GM19324 (cell line): ENCODE data around the gene B4GALT1.
"Not testable (repeated sequence)": the region's sequence is repeated elsewhere in the genome, so short reads cannot be mapped to it uniquely, and the experiment has no call there.

Source experiments
- ATAC-seq: cut with Tn5 transposase; IDR thresholded peaks from one replicate; pipeline ENCODE4 v1.9.1; 2021; ENCODE audit warnings: mild to moderate bottlenecking, moderate library complexity; ENCODE audit not compliant: unreplicated experiment, low FRiP score

Gene B4GALT1

DNA sequence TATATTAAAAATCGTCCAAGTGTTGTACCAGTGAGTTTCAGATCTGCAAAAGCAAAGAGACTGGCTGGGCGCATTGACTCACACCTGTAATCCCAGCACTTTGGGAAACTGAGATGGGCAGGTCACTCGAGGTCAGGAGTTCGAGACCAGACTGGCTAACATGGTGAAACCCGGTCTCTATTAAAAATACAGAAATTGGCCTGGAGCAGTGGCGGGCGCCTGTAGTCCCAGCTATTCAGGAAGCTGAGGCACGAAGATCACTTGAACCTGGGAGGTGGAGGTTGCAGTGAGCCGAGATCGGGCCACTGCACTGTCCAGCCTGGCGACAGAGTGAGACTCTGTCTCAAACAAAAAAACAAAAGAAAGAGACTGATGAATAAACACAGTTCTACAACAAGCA, 18.3 kb upstream of the B4GALT1 start:
- ATAC-seq: no peak

GRCh38 chr9:33184963-33185362, 17.8 kb upstream of the B4GALT1 start:
- no peak for ATAC-seq

DNA sequence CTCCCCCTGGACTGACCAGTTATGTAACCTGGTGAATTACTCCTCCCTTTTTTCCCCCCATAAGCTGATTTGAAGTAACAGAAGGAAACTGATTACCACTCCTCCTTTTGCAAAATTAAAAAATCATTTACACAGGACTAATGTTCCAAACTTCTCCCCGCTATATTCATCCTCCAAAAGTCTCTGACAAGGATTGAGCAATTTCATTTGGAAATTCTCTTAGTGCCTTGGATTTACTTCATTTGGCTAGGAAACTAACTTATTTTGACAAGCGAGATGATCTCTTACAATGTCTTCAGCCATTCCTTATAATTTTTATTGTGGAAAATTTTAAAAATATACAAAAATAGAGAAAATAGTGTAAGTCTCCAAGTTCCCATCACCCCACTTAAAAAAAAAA, 15.4 kb upstream of the B4GALT1 start:
- no peak for ATAC-seq

DNA sequence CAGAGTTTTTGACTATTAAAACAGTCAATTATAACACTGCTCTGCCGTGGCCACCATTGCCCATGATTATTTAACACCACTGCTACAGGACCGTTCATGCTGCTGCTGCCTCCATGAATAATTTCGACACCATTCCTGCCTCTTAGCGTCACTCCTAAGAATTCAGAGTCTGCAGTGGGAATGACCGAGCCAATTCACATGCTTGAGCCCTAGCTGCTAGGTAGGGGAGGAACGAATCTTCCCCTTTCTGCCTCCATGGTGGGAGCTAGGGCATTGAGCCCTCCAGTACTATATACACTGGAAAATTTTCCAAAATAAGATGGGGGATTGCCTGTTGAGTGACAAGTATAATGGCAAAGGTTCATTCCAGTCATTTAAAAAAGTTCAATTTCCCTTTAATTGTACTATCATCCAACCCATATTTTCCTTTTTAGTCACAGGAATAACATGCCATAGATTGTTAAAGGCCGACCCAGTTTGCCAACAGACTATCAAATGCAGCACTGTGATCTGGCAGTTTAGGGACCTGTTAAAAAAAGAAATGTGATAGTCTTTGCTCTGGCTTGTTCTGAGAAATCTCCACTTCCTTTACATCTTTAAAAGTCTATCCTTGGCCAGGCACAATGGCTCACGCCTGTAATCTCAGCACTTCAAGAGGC, 13.5 kb upstream of the B4GALT1 start:
- no peak for ATAC-seq

GRCh38 chr9:33178972-33179697, 12.0 kb upstream of the B4GALT1 start:
- ATAC-seq: no peak

DNA sequence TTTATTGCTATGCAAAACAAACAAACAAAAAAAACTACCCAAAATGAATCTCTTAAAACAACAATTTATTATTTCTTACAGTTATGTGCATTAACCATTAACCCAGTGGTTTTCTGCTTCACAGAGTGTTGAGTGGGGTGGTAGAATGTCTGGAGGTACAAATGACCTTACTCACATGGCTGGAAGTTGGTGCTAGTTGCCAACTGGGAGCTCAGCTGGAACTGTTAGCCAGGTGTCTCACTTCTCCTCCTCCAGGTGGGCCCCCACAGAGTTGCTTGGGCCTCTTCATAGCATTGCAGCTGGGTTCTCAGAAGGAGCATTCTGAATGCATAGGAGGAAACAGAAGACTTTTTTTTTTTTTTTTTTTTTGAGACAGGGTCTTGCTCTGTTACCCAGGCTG, 10.5 kb upstream of the B4GALT1 start:
- ATAC-seq: peak; percentile 72

GRCh38 chr9:33177086-33177485, 9.9 kb upstream of the B4GALT1 start:
- no peak for ATAC-seq

DNA sequence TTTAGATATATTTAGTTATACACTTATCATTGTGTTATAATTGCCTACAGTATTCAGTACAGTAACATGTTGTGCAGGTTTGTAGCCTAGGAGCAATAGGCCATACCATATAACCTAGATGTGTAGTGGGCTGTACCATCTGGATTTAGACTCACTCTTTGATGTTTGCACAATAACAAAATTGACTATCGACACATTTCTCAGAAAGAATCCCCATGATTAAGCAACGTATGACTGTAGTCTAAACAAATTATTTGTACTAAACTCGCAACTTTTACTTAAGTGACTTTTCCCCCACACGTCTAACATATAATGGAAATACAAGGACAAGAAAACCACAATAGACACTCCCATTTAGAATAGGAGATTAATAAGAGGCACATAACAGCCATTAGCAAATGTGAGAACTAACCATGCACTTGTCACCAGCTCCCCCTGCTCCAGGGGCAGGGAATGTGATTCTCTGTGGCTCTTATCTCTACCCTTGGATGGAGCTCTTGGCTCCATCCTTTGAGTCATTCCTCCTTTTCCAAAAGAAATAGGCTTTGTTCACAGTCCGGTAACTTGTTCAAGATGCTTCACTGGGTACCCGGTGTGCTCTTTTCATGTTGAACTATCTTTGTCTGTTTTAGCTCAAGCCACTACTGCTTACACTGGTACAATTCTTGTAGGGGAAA, 8.7 kb upstream of the B4GALT1 start:
- ATAC-seq: no peak

DNA sequence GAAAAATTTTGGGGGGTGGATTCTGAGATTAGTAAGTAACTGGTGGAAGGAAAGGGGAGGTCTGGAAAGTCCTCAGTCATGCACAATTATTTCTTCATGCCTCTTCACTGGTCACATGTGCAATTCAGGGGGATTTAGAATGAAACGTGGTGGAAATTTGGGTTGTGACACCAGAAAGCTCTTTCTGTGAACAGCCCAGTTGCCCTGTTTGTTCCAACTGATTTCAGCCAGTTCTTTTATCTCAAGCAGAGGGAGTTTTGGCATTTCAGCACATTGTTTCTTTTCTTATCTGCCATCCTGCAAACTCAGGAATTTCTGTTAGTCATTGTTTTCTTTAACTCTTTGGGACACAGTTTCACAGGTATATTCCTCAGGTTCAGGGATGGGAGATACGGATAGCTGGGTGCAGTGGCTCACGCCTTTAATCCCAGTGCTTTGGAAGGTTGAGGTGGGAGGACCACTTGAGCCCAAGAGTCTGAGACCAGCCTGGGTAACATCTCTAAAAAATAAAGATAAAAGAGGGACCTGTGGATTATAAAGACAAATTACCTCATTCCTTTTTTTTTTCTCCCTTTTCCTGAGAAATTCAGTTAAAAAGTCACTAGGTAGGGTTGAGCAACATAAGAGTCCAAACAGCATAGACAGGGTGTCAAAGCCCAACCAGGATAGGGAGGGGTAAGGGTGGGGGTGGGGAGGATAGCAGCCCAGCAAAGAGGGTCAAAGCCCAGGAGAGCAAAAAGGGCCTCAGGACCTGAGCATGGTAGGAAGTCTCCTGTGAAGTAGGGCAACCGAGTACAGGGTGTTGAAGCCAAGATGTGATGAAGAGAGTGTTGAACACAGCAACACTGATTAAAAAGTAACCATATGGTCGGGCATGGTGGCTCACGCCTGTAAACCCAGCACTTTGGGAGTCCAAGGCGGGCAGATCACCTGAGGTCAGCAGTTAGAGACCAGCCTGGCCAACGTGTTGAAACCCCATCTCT, 5.4 kb upstream of the B4GALT1 start:
- no peak for ATAC-seq

DNA sequence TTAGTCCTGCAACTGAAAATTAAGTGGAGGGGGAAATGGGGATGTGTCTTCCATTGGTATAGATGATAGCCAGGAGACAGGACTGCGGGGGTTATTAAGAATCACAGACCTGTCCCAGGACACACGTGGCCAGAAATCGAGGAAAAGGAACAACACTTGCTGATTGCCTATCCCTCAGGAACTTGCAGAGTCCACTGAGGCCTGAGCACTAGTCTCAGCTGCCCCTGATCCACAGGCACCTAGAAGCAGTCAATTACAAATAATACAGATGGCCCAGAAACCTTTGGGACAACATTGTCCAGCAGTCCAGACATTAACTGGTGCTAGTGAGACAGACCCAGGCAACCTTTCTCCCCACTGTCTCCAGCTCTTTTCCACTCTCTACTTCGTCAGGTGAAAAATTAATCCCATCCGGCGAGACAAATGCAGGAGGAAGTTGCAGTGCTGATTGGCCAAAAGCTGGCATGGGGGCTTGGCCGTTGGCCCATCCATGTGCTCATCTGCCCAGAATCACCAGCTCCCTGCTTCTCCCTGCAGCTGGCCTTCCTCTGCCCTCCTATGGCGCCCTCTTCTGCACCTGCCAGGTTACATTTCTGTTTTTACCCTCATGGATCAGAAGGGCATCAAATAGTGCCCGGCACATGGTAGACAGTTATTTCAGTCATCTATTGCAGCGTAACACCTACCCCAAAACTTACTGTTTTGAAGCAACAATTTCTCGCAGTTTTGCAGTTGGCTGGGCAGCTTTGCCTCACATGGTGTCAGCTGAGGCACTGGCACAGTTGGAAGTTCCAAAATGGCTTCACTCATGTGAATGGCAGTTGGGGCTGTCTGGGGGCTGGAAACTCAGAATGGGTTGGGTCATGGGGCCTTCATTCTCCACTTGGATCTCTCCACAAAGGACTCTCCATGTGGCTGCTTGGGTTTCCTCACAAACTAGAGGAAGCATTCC, 3.6 kb upstream of the B4GALT1 start:
- no peak for ATAC-seq

DNA sequence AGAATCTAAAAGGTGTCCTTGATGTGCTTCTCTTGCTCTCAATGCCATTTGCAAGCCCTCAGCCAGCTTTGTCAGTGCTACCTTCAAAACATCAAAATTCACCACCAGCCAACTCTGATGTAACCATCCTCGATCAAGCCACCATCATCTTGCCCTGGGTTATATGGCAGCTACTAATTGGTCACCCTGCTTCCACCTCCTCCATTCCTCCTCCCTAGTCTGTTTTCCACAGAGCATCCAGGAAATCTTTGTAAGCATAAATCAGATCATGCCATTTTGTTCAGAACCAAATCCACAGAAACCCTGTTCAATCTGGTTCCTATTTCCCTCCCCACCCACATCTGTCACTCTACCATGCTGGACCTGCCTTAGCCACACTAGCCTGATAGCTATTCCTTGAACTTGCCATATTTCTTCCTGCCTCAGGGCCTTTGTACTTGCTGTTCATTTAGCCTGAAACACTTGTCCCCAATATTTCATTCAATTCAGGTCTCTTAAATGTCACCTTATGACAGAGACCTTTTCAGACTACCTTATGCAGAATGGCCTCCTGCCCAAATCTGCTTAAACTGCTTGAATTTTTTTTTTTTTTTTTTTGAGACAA, 1.9 kb upstream of the B4GALT1 start:
- no peak for ATAC-seq

- ATAC-seq: peak; percentile 3
Measured at GRCh38 chr9:33167972-33168461, 881 bp upstream of the B4GALT1 start.

- no peak for ATAC-seq
Measured at GRCh38 chr9:33166231-33167083, 679 bp downstream of the B4GALT1 start.

DNA sequence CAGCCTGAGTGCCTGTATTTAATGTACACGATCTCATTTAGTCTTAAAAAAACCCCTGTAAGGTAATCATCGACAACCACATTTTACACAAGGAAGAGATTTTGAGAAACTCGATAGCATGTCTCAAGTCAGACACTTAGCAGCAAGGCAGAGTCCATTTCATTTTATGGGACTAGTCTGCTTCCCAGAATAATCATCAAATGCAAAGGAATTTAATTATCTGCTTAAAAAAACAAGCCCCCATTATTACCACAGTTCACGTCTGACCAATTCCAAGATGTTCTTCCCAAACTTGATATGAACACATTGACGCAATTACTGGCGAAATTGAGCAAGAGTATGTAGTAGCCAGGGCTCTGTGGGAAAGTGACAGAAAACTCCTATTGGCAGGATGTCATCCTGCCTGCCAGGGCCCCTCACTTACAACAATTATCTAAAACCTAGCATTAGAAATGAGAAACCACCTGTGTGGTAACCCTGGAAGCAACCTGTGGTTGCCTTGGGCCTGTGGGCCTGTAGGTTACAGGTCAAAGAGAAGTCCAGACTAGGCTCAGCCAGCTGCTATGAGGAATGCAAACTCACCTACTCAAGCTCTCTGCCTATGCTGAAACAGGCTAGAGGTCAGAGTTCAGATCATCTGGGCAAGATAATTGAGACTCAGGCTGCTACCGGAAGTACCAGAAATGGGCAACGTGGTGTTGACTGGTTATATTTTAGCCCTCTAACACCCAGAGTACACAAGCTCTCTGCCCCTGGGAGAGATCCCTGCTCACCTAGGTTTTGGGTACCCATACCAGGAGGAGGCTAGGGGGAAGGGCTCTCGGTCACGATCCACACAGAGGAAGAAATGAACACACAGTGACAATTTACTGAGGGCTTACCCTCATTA, 1.6 kb downstream of the B4GALT1 start:
- ATAC-seq: no peak

- ATAC-seq: not testable (repeated sequence)
Measured at GRCh38 chr9:33164921-33165262, 2.2 kb downstream of the B4GALT1 start.

DNA sequence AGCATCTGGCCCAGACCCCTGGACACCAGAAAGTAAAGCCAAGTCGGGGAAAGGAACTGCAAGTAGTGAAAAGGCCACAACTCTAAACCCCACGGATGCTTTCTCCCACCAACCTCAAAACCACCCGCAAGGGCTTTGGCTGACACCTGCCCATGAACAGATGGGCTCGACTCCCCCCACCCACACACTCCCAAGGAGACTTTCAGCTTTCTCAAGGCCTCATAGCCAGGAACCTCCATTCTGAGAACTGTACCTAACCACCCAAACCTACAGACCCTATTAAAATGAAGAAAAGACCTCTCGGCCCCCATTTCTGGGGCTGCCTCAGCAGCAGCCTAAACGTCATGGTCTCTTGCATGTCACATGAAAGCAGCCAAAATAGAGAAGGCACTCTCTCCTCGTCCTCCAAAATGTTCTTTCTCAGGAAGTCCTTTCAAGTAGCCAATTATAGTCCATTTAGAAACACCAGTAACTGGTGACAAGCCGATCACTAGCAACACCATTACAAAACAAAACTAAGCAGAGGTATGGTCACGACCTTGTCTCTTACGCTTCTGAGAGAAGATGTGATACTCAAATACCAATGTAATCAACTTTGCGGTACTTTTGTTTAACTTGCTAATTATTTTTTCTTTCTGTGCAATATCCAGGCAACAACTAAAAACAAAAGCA, 2.9 kb downstream of the B4GALT1 start:
- no peak for ATAC-seq
